Measurements from ENCODE around the gene SNAP23.
"Not testable (repeated sequence)": the region's sequence is repeated elsewhere in the genome, so short reads cannot be mapped to it uniquely, and the experiment has no call there.

The SNAP23 gene

DNA sequence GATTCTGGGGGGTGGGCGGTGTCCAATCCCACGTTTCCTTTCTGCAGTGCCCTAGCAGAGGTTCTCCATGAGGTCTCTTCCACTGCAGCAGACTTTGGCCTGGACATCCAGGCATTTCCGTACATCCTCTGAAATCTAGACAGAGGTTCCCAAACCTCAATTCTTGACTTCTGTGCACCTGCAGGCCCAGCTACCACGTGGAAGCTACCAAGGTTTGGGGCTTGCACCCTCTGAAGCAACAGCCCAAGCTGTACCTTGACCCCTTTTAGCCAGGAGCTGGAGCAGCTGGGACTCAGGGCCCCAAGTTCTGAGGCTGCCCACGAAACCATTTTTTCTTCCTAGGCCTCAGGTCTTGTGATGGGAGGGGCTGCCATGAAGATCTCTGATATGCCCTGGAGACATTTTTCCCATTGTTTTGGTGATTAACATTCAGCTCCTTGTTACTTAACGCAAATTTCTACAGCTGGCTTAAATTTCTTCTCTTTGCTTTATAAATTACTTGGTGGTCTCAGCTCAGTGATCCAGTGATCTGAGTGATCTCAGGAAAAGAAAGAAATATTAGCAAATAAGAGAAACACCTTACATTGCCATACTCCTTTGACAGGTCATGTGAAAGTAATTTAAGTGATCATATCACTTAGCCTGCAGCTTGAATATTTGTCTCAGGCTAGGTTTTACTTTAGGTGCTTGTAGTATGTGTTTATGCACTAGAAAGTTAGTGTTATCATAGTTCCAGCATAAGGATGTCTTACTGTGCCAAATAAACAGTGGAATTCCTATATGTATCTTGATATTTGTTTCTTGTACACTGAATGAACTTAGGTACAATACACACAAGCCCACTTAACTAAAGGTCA lies 3.0 kb downstream of the SNAP23 start:
- DNase-seq = no peak

DNA sequence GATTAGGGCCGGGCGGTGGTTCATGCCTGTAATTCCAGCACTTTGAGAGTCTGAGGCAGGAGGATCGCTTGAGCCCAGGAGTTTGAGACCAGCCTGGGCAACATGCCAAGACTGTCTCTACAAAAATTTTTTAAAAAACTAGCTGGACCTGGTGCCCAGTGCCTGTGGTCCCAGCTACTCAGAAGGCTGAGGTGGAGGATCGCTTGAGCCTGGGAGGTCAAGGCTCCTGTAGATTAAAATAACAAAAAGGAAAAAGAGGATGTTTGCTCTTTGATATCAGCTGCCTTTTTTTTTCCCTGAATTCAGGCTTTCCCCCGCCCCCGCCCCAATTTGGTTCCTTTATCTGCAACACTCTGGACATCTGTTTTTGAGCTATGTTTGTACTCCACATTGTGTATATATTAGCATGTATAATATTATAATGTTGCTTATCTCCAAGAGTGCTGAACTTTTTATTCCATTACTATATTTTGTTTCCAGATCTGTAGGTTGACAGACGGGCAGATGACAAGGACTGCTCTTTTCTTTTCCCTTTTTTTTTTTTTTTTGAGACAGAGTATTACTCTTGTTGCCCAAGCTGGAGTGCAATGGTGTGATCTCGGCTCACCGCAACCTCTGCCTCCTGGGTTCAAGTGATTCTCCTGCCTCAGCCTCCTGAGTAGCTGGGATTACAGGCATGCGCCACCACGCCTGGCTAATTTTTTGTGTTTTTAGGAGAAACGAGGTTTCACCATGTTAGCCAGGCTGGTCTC lies 4.6 kb downstream of the SNAP23 start:
- no peak for DNase-seq

DNA sequence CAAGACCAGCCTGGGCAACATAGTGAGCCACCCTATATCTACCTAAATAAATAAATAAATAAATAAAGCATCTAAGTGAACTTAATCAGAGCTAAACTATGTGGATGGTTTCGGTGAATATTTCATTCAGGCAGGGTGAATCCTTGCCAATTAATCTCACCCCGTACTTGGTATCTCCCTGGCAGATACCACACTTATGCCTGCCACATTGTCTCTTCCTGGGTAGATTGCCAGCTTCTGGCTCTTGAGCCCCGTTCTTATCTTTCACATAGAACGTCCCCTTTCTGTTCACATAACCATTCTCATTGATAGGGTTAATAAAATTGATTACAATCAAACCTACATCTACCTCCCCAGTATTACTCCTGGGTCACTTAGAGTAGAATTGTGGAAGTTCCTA lies 7.0 kb downstream of the SNAP23 start:
- no peak for DNase-seq

DNA sequence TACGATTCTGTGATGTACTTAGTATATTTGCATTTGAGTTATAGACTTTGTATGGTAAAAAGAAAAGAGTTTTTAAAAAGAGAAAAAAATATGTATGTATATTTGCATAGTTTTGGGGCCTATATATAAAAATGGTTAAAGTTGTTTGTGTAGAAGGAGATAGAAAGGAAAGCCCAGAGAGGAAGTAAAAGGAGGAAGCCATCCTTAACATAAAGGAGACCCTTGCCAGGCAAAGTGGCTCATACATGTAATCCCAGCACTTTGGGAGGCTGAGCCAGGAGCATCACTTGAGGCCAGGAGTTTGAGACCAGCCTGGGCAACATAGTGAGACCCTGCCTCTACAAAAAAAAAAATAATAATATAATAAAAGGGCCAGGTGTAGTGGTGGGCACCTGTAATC lies 8.4 kb downstream of the SNAP23 start:
- no peak for DNase-seq

DNA sequence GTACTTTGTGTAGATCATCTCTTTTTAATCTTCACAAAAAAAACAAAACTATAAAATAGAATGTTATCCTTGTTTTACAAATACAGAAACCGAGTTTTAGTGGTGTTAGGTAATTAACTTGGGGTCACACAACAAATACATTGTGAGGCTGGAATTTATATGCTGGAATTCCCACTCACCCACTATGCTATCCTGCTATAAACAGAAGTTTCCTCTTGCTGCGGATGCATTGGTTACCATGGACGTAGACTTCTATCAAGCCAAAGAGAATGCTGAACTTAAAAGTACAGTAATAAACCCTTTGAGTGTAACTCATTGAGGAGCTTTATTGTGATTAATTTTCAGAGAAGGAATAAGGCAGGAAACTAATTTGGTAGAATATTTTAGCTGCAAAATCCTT lies 9.2 kb downstream of the SNAP23 start:
- DNase-seq = no peak

DNA sequence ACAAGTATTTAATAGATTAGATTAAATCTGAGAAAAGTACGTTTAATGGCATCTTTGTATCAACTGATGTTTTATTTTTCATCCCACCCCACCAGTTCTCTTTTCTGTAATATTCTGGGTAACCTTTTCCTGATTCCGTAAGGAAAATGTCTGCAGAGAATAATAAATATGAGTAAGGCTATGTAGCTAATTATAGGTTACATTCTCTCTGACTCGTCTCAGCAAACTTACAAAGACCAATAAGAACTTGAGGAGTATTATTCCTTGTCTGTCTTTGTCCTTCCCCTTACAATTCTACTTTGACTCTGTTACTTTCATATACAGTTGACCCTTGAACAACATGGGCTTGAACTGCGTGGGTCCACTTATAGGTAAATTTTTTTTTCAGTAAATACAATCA lies 12.1 kb downstream of the SNAP23 start:
- no peak for DNase-seq

DNA sequence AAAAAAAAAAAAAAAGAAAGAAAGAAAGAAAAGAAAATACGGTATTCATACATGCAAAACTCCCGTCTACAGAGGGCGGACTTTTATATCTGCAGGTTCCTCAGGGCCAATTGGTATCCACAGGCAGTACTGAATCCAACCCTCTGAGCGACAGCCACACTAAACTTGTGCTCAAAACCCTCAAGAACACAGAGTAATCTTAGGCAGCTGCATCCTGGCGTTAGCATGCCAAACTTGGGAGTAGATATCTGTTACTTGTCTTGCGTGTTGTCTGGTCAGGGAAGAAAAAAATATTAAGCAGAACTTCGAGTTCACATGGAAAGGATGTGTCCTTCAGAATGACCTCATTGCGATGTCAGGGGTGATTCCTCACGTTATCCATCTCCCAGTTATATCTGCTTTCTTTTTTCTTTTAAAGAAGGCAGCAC lies 12.8 kb downstream of the SNAP23 start:
- no peak for DNase-seq

DNA sequence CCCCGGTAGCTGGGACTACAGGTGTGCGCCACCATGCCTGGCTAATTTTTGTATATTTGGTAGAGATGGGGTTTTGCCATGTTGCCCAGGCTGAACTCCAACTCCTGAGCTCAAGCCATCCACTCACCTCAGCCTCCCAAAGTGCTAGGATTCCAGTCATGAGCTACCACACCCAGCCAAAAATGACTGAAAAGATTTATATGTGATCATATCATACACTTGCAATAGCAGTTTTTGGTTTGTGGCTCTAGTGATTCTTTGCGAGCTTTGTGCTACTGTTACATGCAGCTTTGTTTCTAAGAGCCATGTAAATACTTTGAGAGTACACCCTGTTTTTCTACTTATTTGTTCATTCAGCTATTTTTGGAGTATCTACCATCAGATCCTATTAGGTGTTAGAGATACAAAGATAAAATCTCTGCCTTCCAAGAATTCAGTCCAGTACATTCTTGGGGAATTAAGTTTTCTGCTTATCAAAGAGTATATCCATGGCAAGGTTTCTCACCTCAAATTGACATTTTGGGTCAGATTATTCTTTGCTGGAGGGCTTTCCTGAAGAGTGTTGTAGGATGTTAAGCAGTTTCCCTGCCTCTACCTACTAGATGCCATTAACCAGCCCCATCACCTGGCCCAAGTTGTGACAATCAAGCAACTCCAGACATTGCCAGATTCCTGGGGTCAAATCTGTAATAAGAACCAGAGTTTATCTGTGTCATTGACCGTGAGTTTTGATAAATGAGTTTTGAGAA lies 15.0 kb downstream of the SNAP23 start:
- no peak for DNase-seq

DNA sequence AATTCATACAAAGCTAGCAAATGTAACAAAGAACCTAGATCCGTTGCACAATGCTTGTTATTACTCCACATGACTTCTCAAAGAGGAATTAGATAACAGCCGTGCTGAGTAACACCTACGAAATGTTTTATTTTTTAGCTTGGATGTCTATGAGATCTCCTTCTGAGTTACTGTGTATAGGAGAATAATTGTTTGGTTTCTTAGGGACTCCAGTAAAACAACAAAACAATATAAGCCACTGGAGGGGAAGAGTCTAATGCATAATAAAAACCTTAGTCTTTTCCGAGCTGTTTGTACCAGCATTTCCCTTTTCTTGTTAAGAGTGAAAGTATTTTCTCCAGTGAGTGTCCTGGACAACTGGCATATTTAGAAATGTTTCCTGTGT lies 15.6 kb downstream of the SNAP23 start:
- DNase-seq = no peak

DNA sequence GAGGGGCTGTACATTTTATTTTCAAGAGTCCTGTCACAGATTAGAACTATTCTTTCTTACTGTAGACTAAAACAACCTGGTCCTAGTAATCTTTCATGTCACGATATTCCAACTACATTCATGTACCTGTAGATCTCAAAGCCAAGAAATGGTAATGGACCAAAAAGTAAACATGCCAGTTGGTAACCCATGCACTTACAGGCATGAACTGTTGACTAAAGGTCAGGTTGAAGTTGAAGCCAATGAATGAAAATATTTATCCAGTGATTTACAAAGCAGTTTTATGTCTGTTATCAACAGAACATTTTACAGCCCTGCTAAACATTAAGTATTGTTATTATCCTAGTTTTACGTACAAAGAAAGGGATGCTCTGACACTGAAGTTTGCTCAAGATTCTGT lies 27.9 kb downstream of the SNAP23 start:
- DNase-seq = no peak

DNA sequence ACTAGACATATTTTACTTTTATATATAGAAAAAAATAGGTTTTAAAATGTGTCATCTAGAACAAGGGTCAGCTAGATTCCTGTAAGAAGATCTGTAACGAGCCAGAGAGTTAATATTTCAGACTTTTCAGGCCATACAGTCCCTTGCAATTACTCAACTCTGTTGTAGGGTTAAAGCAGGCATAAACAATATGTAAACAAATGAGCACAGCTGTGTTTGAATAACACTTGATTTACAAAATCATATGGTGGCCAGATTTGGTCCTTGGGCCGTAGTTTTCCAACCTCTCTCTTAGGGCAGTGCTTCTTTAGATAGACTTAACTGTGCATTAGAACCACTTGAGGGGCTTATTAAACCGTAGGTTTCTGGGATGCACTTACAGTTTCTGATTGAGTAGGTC lies 33.5 kb downstream of the SNAP23 start:
- no peak for DNase-seq

DNA sequence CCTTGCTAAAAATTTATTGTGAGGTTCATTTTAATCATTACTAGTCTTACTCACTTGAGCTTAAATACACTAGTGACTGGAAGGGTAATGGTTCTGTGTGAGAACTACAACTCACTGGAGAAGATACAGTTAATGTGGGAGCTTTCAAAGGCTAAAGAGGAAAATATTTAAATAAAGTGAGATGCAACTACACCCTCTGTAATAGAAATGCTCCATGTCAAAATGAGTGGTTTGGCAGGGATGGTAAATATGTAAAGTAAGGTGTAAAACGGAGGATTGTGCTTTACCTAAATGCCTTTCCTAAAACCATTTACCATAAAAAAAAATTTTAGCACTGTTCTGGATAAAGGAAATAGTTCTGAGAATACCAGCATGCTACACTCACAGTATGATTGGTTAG lies 37.8 kb downstream of the SNAP23 start:
- DNase-seq = no peak

DNA sequence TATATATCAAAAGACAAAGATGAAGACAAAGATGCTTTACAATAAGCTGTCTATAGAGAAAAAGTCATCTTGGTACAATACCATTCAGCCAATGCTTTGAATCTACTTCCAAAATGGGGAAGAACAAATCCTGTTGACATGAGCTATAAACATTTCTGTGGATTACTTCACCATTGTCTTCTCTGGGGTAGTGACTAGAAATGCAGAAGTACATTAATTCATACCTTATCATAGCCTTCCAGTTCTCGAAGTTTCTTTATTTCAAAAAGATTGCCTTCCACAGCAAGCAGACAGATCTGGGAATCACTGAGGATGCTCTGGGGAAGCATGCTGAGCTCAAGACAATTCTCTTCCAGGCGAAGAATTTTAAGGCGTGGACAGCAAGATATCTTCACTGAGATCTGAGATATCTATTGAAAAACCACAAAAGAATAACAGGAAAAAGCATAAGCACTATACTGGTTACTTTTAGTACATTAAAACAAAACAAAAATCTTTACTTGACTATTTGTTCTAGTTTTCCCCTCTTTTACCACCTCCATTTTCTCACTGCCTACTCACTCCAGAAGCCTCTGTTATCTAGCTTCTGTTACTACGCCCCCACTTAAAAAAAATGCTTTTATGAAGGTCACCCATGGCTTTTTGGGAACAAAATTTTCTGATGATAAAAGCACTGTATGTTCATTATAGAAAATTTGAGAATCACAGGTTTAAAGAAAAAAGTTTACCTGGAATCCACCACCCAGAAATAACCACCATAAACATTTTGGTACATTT lies 49.6 kb downstream of the SNAP23 start:
- no peak for DNase-seq

DNA sequence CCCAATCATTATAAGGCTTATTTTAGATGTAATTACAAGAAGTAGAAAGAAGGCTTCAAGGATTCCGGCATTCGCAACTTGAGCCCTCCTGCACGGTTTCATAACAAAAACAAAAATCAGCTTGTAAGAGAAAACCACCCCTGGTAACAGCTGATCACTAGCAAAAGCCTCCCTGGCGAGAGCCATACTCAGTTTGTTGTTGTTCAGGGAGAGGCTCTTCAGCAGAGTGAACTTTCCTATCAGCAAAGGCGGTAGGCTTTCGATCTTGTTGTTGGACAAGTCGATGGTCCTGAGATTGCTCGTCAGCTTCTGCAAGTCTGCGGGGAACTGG lies 52.4 kb downstream of the SNAP23 start:
- DNase-seq = no peak

DNA sequence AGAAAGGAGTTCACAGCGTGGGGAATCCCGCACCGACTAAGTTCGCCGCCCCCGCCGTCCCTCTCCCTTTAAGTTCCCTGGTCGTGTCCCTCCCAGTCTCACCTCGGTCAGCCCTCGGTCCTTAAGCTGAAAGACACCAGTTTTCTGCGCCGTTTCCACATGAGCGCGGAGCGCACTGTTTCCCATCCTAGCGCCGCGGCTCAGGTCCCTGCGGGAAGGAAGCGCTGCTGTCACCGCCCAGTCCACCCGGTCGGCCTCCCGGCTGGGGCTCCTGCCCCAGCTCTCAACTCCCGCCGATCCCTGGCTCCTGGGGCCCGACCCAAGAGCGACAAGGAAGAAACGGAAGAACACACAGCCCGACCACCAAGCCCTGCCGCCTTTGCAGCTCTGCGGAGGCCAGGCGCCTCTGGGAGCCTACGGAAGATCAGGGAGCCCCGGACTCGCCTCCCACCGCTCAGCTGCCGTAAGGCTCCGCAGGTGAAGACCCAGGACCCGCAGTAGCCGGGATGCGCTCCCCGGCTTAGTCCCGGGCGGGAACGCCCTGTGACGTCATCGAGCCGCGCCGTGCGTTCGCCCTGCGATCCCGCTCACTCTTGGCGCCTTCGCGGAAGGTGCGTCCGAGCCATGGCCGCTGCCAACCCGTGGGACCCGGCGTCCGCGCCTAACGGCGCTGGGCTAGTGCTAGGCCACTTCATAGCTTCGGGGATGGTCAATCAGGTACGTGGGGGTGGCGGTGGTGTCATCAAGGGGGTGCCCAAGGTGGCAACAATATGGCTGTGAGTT lies 53.0 kb downstream of the SNAP23 start, which contains the start of the genes HAUS2 and LRRC57:
HAUS2 (plus strand) TSS at position 590 of the 783 bp plus-strand sequence; CDS start at position 625, 35 bp downstream.
LRRC57 (minus strand) TSS at position 545 of the 783 bp plus-strand sequence; CDS start at position 186, 359 bp downstream.
- DNase-seq = peak; percentile 79

DNA sequence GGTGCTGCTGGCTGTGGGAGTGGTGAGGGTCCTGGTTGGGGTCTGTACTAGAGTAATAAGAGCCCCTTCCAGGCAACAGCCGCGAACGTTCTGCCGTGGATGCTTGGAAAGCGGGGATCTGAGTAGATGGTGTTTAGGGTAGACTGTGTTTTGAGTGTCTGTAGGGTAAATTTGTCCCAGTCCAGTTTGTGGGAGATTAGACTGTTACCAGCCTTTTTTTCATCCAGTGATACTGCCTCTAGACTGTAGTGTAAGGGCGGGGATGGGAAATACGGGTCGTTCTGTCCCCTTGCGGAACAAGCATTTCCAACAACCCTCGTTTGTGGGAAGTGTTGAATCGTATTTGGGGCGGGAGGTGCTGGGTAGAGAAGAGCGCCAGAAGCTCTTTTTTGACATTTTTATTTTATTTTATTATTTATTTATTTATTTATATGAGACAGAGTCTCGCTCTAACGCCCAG lies 53.6 kb downstream of the SNAP23 start:
- no peak for DNase-seq

DNA sequence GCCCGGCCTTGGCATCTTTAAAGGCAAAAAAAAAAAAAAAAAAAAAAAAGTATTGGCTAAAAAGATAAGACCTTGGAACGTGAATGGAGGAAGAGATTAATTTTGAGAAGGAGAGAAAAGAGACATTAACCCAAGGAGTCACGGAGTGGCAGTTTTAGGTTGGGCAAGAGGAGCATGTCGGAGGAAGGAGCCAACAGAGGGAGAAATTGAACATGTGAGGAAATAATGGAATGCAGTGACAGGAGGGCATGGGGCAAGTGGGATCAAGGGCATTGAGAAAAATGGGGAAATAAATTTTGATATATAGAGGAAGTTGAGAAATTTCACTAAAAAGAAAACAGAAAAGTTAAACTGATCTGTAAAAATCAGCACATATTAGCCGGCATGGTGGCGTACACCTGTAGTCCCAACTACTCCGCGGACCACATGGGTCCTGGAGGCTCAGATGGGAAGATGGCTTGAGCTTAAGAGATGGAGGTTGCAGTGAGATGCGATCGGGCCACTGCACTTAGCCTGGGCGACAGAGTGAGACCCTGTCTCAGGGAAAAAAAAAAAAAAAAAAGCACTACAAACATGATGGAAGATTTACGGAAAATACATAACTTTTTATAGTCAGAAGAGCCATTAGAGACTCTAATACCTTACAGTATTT lies 54.4 kb downstream of the SNAP23 start:
- no peak for DNase-seq

DNA sequence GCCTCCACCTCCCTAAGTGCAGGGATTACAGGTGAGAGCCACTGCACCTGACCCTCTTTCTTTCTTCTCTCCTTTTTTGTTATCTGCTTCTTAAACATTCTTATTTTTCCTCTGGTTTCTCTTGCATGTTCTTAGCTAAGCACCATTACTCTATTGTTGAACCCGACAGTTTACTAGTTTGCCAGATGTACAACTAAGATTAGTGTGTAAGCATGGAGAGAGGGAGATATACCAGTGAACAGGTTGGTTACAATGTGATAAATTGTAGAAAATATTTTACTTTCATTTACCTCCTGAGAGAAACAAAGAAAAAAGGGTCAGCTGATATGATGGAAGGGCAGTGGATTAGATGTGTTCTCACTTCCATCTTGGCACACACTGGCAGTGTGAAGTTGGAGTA lies 58.1 kb downstream of the SNAP23 start:
- no peak for DNase-seq

DNA sequence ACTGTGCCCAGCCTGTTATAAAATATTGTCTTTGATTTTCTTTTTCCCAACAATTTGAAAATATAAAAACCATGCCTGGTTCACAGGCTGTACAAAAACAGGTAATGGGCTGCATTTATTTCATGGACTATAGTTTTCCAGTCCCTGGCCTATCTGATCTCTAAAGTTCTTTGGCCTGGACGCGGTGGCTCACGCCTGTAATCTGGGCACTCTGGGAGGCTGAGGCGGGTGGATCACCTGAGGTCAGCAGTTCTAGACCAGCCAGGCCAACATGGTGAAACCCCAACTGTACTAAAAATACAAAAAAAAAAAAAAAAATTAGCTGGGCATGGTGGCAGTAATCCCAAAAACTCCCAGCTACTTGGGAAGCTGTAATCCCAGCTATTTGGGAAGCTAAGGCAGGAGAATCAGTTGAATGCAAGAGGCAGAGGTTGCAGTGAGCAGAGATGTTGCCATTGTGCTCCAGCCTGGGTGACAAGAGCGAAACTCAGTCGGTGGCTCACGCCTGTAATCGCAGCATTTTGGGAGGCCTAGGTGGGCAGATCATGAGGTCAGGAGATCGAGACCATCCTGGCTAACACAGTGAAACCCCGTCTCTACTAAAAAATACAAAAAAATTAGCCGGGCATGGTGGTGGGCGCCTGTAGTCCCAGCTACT lies 61.2 kb downstream of the SNAP23 start:
- DNase-seq = not testable (repeated sequence)

DNA sequence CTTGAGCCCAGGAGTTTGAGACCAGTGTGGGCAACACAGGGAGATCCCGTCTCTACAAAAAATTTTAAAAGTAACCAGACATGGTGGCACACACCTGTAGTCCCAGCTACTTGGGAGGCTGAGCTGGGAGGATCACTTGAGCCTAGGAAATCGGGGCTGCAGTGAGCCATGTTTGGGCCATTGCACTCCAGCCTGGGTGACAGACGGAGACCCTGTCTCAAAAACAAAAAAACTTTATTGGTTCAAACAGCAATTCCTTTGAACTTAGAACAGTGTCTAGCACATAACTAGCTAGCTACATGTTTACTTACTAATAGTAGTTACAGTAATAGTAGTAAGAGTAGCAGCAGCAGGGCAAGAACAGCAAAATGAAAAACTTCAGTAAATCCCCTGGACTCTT lies 63.3 kb downstream of the SNAP23 start:
- DNase-seq = no peak

Data from NCI-H1048 (cell line).